GM21423 (cell line): ENCODE measurements around the gene CERS6.
"Not testable (repeated sequence)": the region's sequence is repeated elsewhere in the genome, so short reads cannot be mapped to it uniquely, and the experiment has no call there.

Experiments
- ATAC-seq: cut with Tn5 transposase; IDR thresholded peaks from one replicate; pipeline ENCODE4 v1.9.1; 2021; ENCODE audit warnings: mild to moderate bottlenecking, moderate library complexity; ENCODE audit not compliant: unreplicated experiment

The CERS6 gene

DNA sequence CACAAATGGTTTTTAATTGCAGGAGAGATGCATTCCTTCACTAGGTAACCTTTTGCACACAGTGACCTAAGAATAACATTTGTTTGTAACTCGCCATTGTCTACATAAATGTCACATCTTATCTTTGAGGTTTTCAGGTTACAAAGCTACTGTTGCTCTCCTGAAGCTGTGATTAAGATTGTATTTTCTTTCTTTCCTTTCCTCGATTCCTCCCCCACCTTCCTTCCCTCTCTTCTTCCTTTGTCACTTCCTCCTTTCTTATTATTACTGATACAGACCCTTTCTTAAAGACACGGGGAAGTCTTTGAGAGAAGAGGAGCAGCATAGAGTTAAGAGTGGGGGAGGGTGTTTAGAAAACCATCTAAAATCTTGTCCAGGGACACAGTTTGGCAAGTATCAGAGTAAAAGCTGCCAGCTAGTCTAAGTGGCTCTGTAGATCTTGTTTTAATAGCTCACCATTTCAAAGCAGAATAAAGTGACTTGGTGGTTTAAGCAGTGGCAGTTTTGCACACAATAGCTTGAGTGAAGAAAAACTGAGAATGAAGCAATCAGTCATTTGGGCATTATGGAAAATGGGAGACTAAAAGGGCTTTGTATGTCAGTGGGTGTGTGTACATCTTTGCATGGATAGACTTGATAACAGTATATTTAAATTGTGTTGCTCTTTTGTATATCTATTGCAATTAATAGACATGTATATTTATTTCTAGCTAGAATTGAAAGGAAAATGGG is 10.9 kb downstream of the CERS6 start:
- ATAC-seq = no peak

DNA sequence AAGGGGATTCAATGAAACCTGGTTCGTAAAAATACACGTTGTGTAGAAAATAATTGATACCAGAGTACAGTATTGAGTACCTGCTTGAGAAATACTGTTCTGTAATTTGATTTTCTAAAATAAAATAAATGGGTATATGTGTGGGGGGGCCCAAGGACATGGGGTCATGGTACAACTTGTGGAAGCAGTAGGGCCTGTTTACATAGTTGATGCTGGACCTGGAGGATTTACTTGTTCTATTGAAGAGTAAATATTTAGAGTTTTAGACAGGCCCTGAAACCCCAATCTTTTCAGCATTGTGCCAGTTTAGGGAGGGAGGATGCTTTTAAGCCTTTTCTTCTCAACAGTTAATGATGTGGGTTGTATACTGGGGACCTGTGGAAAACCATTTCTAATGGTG is 11.7 kb downstream of the CERS6 start:
- no peak for ATAC-seq

DNA sequence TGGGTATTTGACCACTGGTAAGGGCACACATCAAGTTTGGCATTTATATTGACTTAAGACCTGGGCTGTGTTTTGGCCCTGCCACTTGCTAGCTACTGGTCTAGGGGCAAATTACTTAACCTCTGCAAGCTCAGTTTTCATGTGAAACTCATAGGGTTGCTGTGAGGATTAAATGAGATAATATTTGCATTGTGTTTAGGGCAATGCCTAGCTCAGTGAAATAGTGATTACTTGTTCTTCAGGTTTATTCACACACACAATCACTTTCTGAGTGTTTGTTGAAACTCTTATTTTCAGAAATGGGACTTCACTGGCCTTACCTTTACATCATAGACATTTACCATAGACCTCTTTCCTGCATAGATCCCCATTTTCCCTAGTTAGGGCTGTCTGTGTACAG is 12.3 kb downstream of the CERS6 start:
- ATAC-seq = no peak

DNA sequence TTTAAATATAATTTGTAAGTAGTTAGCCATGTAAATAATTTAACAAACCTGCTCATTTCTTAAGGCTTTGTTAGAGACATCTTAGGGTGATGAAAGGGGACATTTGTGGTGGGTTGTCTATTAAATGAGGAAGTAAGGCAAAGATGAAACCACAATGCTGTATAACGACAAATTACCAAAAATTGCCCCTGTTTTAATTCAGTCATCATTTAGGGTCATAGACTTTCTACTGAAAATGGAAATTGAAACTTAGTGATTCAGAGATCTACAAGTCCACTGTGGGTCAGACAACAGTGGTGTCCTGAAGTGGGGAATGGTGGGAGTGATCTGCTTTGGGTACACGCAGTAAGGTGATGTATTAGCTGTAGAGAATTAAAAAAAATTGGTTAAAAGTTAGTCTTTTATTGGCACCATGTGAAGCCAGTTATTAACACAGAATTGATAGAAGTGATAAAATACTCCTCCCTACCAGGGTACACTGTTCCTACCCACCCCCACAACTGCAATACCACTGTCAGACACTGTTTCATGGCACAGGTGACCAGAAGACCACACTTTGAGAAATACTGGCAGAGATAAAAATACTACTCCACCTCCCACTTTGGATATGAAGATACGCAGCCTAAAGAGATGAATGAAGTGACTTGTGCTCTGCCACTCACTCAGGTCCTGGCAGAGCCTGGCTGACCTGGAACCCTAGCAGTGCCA is 13.4 kb downstream of the CERS6 start:
- ATAC-seq = peak; percentile 72

DNA sequence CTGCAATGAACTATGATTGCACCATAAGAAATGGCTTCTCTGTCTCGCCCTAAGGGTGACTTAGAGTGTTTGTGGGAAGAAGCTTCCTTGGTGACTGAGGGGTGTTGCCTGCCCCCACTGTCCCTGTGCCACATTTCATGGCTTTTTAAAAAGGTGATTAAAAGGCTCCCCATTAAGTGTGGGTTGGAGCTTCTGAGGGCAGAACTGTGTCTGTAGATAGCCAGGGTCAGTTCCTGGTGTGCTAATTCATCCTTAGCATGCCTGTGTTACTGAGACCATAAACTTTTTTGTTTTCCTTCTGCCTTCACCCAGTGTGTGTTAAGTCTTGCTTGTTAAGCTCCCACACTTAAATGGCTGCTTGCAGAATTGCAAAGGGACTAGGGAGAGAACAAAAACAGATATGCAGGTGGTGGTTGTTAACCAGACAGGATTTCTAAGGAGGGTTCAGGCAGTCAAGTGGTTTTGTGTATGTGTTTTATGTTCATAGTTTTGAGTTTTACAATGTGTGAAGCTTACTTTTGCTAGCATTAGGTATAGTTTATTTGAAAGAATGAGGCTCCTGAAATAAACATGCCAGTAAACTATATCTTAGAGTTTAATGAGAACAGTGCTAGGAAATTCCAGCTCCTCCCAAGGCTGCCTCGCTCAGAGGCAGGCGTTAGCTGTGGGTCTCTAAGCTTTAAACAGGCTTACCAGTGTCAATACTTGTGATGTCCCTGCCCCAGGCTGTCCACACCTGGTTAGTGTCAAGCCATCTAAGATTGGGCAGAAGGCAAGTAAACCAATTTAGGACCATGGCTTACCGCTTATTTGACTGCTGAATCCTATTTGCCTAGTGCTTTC is 14.5 kb downstream of the CERS6 start:
- peak; percentile 32 for ATAC-seq

DNA sequence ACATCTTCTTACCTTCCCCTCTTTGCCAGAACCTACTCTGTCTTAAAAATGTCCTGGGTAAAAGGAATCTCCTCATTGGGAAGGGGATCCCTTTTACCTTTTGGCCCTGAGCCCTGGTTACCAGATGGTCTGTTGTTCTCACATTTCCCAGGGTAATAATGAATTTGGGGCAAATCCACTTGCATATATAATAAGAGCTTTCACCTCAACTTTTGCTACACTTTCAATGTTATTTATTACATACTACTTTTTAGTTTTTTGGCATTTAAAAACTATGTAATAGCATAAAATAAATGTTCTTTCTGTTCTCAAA is 15.0 kb downstream of the CERS6 start:
- ATAC-seq = no peak

DNA sequence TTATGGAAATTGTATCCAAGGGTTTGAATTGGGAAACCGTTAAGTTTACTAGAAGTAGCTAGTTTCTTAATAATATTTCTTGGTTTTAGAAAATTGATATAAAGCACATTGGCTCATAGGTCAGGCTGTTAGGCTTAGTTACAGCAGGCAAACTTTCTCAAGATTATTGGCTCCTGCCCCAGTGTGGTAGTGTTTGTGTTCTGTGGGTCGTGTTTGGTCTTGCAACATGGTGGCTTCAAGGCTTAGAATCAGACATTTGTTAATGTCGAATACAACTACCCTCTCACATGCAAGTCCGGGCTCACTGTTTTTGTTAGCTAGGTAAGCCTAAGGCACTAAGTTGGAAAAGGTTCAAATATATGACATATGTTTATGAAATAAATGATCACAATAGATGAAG is 19.6 kb downstream of the CERS6 start:
- no peak for ATAC-seq

DNA sequence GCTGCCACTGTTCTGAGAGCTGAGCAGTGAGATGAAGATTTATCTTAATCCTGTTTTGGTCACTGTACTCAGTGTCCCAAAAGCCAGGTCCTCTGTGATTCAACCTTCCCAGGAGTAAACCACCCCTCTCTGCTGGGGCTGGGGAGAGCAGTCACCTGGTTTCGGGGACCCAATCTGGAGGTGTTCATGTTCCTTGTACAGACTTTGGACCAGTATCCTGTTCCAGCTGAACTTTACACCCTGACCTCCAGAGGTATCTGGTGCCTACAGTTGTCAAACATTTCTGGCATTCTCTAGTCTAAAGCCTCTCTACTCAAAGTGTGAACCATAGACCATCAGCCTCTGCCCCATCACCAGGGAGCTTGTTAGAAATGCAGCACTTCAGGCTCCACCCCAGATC is 22.1 kb downstream of the CERS6 start:
- ATAC-seq = no peak

DNA sequence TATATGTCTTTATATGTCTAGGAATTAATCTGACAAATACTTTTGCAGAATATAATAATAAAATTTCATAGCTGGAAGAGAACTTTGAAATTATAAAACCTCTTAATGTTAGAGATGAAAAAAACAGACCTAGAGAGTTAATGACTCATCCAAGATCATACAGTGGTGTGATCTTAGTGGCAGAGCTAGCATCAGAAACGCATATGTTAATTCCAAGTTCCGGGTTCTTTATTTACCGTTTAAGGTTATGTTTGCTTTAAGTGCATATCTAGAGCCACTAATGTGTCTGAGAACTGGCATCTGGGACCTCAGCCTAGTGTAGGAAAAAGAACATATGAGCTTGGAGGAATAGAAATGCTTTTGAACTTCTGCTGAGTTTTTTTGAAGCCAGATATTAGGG is 24.3 kb downstream of the CERS6 start:
- ATAC-seq = no peak

DNA sequence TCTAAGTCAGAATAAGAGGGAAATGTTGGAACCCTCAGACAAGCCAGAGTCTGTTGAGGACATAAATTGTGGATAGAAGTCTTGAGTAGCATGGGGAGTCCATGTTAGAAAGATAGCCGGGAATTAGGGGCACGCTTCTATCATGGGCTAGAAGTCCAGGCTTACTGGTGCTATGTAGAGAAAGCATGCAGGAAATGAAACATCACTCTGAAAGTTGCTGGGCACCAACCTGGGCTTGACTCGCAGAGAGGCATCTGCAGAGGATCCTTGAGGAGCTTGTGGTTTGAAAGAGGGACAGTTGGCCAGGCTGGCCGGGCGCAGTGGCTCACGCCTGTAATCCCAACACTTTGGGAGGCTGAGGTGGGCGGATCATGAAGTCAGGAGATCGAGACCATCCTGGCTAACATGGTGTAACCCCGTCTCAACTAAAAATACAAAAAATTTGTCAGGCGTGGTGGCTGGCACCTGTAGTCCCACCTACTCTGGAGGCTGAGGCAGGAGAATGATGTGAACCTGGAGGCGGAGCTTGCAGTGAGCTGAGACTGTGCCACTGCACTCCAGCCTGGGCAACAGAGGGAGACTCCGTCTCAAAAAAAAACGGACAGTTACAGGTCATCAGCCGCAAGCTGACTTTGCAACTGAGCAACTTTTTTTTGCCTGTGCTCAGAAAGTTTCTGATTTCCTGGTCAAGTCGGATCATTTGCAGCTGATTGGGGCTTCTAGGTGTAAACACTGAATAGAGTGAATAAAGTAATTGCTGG is 24.9 kb downstream of the CERS6 start:
- no peak for ATAC-seq

DNA sequence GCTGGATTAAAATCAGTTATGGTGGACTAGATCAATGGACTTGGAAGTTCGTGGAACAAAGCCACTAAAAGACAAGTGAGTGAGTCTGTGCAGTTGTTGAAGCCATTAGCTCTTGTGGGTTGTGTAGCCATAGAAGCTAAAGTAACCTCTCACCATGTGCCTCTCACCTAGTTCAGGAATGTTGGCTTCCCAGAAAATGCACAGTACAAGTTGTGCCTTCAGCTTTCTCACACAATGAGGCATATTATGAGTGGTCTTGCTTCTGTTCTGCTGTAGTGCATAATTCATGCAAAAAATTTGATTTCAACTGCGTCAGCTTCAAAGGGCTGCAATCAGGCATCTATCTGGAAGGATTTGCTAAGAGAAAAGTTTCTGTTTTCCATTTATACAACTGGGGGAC is 26.2 kb downstream of the CERS6 start:
- ATAC-seq = no peak

DNA sequence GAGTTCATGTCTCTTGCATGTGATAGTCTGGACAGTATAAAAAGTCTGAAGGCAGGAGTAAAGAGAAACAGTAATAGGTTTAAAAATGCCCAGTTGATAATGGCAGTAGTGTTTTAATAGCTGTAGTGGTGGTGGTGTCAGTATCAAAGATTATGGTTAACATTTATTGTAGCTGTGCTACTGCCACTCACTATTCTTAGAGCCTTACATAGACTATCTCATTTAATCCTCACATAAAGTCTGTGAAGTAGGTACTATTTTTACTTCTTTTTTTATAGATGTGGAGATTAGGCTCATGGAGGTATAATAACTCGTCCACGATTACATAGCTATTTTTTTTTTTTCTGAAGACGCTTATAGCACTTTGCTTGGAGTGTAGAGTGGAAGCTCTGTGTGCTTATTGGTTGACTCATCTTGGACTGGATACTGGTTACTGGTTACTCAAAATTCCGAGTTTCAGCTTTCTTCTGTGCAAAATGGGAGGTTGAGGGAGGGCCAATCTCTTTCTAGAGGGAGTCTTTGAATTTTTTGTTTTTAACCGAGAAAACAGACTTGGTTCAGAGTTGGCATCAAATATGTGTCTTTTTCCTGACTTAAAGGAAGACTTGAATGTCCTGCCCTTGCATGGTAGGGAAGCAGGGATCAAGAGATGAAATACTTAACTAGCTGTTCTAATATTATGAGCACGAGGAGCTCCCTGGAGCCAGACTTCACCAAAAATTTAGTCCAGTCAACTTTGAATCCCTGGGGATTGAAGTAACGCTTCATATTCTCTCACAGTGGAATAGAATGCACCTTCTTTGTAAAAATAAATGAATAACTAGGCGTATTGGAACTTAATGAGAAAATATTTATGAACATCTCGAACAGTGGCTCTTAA is 27.1 kb downstream of the CERS6 start:
- ATAC-seq = no peak

DNA sequence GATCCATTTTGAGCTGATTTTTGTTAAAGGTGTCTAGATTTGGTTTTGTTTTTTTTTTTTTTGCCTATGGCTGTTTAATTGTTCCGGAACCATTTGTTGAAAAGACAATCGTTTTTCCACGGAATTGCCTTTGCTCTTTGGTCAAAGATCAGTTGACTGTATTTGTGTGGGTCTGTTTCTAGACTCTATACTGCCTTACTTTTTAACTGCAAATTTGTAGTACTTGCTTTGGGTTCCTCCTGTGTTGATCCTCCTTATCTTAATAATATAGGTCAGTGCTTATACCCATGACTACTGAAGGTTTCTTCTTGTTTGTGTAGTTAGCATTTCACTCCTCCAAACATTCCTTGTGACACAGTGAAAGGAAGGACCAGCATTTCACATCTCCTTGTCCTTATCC is 30.4 kb downstream of the CERS6 start:
- no peak for ATAC-seq

DNA sequence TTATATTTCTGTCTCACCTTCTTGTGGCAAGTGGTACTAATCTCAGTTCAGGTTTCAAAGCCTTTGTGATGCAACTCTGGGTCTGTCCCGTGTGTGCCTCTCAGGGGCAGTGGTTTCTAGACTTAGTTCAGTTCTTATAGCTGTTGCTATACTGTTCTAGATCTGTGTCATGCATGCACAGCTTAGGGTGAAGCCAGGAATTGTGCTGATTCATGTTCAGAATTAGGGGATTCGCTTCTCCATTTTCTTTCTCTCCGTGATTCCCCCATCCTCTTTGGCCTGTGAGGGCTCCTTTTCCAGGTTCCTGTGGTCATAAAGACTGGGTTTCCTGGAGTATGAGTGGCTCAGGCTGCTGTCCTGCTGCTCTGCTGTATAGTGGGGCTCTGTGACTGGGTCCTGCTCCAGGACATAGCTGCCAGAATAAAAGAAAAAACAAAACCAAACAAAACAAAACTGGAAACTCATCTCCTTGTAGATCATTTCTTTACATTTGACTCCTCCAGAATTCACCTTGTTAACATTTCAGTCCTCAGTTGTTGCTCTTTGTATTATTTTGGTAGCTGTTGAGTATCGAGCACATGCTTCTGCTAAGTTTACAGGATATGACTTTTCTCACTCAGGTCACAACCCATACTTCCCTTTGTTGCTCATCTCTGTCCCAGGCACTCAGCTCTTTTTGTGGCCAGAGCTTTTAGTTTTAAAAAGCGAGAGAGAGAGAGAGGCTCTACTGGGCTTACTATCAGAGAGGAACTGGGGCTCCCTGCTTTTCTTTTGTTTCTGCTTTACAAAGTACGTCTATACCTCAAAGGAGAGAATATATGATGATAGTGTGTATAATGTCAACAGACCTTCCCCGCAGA is 34.2 kb downstream of the CERS6 start:
- ATAC-seq = peak; percentile 89

DNA sequence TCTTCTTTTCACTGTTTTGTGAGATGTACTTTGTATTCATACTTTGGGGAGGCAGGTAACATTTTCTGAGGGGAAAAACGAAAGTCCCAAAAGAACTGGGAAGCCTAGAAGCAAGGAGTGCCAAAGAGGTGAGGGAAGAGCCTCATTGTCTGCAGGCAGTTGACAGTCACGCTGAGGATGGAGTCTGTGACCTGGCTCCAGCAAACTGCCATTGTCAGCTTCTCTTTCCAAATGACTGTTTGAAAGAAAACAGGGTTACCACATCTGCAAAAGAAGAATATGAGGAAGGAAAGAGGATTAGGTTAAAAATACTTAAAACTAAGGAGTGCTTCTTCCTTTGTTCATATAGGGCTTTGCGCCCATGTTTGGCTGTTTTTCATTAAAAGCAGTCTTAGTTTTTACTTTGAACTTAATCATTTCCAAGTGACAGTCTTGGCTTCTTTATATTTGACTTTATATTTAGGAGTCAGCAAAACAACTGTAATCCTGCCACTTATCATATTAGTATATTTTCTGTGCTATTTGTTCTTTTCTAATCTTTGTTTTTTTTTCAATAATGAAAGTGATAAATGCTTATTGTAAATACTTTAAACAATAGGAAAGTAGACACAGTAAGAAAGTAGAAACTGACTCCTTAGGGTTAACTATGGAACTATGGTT is 35.0 kb downstream of the CERS6 start:
- no peak for ATAC-seq

DNA sequence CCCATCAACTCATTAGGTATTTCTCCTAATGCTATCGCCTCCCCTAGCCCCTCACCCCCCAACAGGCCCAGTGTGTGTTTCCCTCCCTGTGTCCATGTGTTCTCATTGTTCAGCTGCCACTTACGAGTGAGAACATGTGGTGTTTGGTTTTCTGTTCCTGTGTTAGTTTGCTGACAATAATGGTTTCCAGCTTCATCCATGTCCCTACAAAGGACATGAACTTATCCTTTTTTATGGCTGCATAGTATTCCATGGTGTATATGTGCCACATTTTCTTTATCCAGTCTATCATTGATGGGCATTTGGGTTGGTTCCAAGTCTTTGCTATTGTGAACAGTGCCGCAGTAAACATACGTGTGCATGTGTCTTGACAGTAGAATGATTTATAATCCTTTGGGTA is 35.7 kb downstream of the CERS6 start:
- not testable (repeated sequence) for ATAC-seq

DNA sequence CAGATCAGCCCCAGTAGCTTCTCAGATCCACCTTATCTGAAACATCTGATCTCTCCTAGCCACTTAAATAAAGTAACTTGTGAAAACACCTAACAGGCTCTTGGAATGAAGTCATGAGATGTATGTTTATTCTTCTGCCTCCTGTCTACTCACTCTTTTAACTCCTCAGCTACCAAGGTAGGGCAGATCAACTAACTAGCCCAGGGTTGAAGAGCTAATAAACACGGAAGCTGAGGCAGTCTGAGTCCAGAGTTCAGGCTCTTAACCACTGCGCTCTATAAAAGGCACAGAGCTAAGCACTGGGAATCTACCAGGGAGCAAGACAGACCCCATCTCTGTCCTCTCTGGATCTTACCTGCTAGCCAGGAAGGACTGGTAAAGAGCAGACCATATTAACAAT is 37.1 kb downstream of the CERS6 start:
- not testable (repeated sequence) for ATAC-seq

DNA sequence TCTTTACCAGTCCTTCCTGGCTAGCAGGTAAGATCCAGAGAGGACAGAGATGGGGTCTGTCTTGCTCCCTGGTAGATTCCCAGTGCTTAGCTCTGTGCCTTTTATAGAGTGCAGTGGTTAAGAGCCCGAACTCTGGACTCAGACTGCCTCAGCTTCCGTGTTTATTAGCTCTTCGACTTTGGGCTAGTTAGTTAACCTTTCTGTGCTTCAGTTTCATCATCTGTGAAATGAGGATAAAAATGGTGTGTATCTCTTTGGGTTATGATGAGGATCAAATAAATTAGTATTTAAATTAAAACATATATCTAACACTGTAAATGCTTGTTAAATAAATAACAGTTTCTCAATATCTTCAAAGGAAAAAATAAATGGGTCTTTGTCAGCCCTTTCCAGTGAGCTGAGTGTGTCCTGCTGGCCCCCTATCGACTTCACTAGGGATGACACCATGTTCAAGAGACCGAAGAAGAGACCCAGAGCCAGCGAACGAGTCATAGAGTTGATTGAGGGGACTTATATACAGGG is 38.2 kb downstream of the CERS6 start:
- no peak for ATAC-seq

DNA sequence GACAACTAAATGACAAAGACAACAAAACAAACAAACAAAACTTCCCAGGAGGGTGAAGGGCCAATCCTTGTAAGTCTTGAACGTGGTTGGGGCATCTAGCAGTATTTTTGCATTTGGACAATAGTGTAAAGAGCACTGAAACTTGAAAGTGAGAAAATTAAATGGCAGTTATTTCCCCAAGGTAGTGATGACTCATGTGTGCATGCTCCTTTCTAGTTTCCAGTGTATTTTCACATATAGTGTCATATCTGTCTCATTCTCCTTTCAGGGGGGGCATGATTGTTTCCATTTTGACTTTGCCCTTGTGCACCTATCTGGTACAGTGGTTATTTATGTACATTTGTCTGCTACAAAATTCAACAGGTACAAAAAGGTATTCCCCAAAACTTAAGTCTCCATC is 39.5 kb downstream of the CERS6 start:
- peak; percentile 83 for ATAC-seq
